ENCODE data around the gene MYH6.

MYH6 gene

GRCh38 chr14:23344481-23344880 lies 63.6 kb downstream of the MYH6 start:
- H3K27me3 ChIP-seq (ENCODE audit: insufficient read depth, low read length) = no peaks in the 10 kb centered on the region
- H3K79me2 ChIP-seq (ENCODE audit: insufficient read depth, low read length) = no peaks in the 10 kb centered on the region
- TF ChIP-seq EZH2 (IDR thresholded peaks at IDR 0.05; ENCODE audit: borderline replicate concordance, low read length) (no peak), CTCF (IDR thresholded peaks at IDR 0.05; ENCODE audit: low read length) (no peak)
- H4K20me1 ChIP-seq (ENCODE audit: insufficient read depth, low read length) = no peaks in the 10 kb centered on the region
- H3K27ac ChIP-seq (ENCODE audit: low read depth, low read length, poor library complexity, severe bottlenecking) = no peak overlapping the region
- no peaks in the 10 kb centered on the region for H3K36me3 ChIP-seq (ENCODE audit: insufficient read depth, low read length)
- no peak overlapping the region for H3K9ac ChIP-seq (ENCODE audit: low read length)
- no peaks in the 10 kb centered on the region for H3K4me1 ChIP-seq (ENCODE audit: insufficient read depth, low read length, severe bottlenecking)
- H3F3A ChIP-seq (ENCODE audit: insufficient read depth, low read length) = no peaks in the 10 kb centered on the region
- no peak overlapping the region for H3K4me3 ChIP-seq (ENCODE audit: low read depth, low read length, poor library complexity, severe bottlenecking)
- H3K9me3 ChIP-seq (ENCODE audit: low read length) = peaks cover 7% of the 10 kb centered on the region
- no peaks in the 10 kb centered on the region for H3K9me2 ChIP-seq (ENCODE audit: low read depth, low read length)
- H2AFZ ChIP-seq (ENCODE audit: low read length) = no peak overlapping the region
- no peak overlapping the region for H3K4me2 ChIP-seq (ENCODE audit: low read length)

- H3K27me3 ChIP-seq (ENCODE audit: insufficient read depth, low read length) = no peaks in the 10 kb centered on the region
- H3K36me3 ChIP-seq (ENCODE audit: insufficient read depth, low read length) = no peaks in the 10 kb centered on the region
- H3K9me3 ChIP-seq (ENCODE audit: low read length) = peaks cover 11% of the 10 kb centered on the region
- no peak overlapping the region for H3K4me3 ChIP-seq (ENCODE audit: low read depth, low read length, poor library complexity, severe bottlenecking)
- no peaks in the 10 kb centered on the region for H3K79me2 ChIP-seq (ENCODE audit: insufficient read depth, low read length)
- H2AFZ ChIP-seq (ENCODE audit: low read length) = no peak overlapping the region
- no peaks in the 10 kb centered on the region for H4K20me1 ChIP-seq (ENCODE audit: insufficient read depth, low read length)
- H3K9ac ChIP-seq (ENCODE audit: low read length) = no peak overlapping the region
- H3K4me1 ChIP-seq (ENCODE audit: insufficient read depth, low read length, severe bottlenecking) = no peaks in the 10 kb centered on the region
- no peaks in the 10 kb centered on the region for H3K9me2 ChIP-seq (ENCODE audit: low read depth, low read length)
- H3K27ac ChIP-seq (ENCODE audit: low read depth, low read length, poor library complexity, severe bottlenecking) = no peak overlapping the region
- TF ChIP-seq CTCF (IDR thresholded peaks at IDR 0.05; ENCODE audit: low read length) (no peak), EZH2 (IDR thresholded peaks at IDR 0.05; ENCODE audit: borderline replicate concordance, low read length) (no peak)
- no peak overlapping the region for H3K4me2 ChIP-seq (ENCODE audit: low read length)
- H3F3A ChIP-seq (ENCODE audit: insufficient read depth, low read length) = no peaks in the 10 kb centered on the region
These were observed 68.4 kb downstream of the MYH6 start for GRCh38 chr14:23339506-23340268.

GRCh38 chr14:23335623-23336022 lies 72.5 kb downstream of the MYH6 start:
- TF ChIP-seq CTCF (IDR thresholded peaks at IDR 0.05; ENCODE audit: low read length) = no peak
- TF ChIP-seq EZH2 (IDR thresholded peaks at IDR 0.05; ENCODE audit: borderline replicate concordance, low read length) = no peak
- Histone ChIP-seq H3K27me3 (ENCODE audit: insufficient read depth, low read length) (no peaks in the 10 kb centered on the region), H3F3A (ENCODE audit: insufficient read depth, low read length) (no peaks in the 10 kb centered on the region), H3K4me3 (ENCODE audit: low read depth, low read length, poor library complexity, severe bottlenecking) (no peak overlapping the region), H3K9me2 (ENCODE audit: low read depth, low read length) (no peaks in the 10 kb centered on the region), H3K4me1 (ENCODE audit: insufficient read depth, low read length, severe bottlenecking) (no peaks in the 10 kb centered on the region), H3K27ac (ENCODE audit: low read depth, low read length, poor library complexity, severe bottlenecking) (no peak overlapping the region), H3K4me2 (ENCODE audit: low read length) (no peak overlapping the region), H3K9ac (ENCODE audit: low read length) (no peak overlapping the region), H3K36me3 (ENCODE audit: insufficient read depth, low read length) (no peaks in the 10 kb centered on the region), H3K79me2 (ENCODE audit: insufficient read depth, low read length) (no peaks in the 10 kb centered on the region), H2AFZ (ENCODE audit: low read length) (no peak overlapping the region), H3K9me3 (ENCODE audit: low read length) (peaks cover 9% of the 10 kb centered on the region), H4K20me1 (ENCODE audit: insufficient read depth, low read length) (no peaks in the 10 kb centered on the region)
